Fibroblast of mammary gland (primary cell): Measurements from ENCODE around the gene CDH1.
"Not testable (repeated sequence)": the region's sequence is repeated elsewhere in the genome, so short reads cannot be mapped to it uniquely, and the experiment has no call there.

Experiments
- DNase-seq: peaks from one replicate; pipeline ENCODE4 v3.0.0-alpha.2; 2010; ENCODE audit warnings: low read depth
- H3K4me3 ChIP-seq: 2 replicates; pipeline ENCODE4 v1.5.1; 2011; ENCODE audit warnings: low read depth, mild to moderate bottlenecking, low read length, moderate library complexity; ENCODE audit not compliant: control insufficient read depth
- CTCF ChIP-seq: conservative IDR thresholded peaks from 2 replicates; pipeline ENCODE4 v1.5.1; 2011; ENCODE audit warnings: low read depth, low read length, inconsistent platforms; ENCODE audit not compliant: control insufficient read depth, insufficient read depth

The CDH1 gene

DNA sequence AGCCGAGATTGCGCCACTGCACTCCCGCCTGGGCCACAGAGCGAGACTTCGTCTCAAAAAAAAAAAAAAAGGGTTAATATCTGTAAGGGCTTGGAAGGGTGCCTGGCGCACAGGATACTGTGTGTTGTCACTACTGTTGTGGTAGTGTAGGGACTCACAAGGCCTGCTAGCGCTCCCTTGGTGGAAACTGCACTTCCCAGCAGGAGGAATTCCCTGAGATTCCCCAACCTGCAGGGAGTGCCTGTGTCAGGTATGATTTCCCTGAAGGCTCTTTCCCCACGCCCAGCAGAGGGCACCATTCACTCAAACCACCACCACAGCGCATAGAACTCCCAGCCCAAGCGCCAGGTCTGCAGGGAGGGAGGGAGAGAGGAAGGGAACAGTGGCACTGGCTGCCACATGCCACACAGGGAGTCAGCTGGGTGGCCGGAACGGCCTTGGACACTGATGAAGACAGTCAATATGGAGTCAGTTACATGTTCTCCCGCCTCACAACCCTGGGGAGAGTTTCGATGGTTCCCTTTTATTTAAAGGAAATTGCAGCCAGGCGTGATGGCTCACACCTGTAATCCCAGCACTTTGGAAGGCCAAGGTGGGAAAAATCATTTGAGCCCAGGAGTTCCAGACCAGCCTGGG, 32.7 kb upstream of the CDH1 start:
- H3K4me3 ChIP-seq, result no peak overlapping the region
- peak; percentile 55 for DNase-seq
- TF ChIP-seq CTCF, result peak; percentile 87

GRCh38 chr16:68707340-68708152, 29.5 kb upstream of the CDH1 start:
- H3K4me3 ChIP-seq, result no peak overlapping the region
- no peak for TF ChIP-seq CTCF
- DNase-seq, result no peak

DNA sequence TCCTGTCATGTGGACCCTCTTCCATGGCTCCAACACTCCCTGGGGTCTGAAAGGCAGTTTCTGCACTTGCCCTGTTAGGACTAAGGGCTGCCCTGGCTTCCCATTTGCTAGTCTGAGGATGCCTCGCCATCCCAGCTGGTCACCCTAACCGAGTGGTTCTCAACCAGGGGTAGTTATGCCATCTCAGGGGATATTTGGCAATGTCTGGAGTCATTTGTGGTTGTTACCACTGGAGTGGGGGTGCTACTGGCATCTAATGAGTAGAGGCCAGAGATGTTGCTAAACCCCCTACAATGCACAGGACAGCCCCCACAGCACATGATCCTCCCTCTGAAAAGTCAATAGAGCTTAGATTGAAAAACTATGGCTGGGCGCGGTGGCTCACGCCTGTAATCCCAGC, 26.9 kb upstream of the CDH1 start:
- no peak for TF ChIP-seq CTCF
- H3K4me3 ChIP-seq, result no peak overlapping the region
- DNase-seq, result no peak

DNA sequence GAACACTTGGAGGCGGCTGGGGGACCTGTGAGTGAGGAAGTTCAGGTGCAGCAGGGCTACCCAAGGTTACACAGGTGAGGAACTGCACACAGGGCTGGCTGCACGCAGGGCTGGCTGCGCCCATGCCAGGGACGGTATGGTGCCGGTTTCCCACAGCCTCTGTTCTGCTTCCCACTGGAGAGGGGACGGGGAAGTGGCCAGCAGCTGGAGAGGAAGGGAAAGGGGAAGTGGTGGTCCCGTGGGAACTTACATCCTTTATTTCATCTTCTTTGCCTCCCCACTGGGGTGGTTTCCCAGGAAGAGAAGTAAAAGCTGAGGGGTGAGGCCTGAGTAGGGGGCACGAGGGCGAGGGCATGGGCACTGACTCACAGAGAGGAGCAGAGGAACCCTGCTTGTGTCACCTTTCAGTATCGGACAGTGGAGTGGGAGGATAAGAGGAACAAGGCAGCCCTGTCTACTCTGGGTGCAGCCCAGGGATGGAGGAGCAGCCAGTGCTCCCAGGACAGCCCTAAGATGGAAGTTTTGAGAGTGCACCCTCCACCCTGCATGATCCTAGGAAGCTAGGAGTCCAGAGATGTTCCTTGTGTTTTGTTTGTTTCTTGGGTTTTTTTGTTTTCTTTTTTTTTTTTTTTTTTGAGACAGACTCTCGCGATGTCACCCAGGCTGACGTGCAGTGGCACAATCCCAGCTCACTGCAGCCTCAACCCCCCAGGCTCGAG, 25.5 kb upstream of the CDH1 start:
- no peak for DNase-seq
- TF ChIP-seq CTCF, result no peak
- H3K4me3 ChIP-seq, result no peak overlapping the region

DNA sequence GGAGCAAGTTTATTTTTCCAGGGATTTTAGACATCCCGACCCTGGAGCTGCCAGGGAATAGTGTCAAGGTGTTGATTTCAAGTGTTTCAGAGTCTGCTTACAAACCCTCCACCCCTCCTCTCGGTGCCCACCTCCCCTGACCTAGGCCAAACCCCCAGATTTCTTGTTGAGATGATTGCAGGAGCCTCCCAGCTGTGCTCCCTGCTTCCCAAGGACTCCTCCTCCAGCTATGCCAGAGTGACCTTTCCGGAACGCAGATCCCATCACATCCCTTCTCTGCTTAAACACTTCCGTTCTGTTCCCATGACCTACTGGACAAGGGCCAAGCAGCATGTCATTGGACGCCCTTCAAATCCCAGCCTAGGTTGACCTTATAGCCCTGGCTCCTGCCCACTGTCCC, 23.7 kb upstream of the CDH1 start:
- TF ChIP-seq CTCF, result no peak
- no peak overlapping the region for H3K4me3 ChIP-seq
- DNase-seq, result no peak

DNA sequence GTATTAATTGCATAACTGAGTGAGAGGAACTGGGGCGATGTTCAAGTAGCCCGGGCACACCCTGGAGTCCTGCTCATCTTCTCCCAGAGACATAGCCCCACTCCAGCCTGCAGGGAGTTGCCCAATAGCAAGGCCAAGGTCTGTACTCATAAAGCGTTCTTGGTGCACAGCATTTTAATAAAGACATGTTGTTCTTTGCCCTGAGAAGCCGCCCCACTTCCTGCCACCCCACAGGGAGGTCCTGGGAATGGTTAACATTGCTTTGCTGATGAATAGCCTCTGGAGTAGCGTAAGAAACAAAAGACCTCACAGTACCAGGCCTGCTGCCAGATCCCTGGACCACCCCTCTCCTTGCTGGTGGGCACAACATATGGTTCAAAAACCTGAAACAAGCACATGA, 21.6 kb upstream of the CDH1 start:
- DNase-seq, result no peak
- H3K4me3 ChIP-seq, result no peak overlapping the region
- TF ChIP-seq CTCF, result no peak

DNA sequence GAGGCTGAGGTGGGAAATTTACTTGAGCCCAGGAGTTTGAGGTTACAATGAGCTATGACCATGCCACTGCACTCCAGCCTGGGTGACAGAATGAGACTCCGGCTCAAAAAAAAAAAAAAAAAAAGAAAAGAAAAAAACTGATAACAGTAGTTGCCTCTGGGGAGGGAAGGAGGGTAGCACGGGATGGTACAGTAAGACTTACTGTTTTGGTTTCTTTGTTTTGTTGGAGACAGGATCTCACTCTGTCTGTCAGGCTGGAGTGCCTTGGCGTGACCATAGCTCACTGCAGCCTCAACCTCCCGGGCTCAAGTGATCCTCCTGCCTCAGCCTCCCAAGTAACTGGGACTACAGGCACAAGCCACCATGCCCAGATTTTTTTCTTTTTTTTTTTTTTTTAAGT, 20.6 kb upstream of the CDH1 start:
- not testable (repeated sequence) for H3K4me3 ChIP-seq, DNase-seq
